HG03521 (cell line): ENCODE results near the gene UBE3B.
"Not testable (repeated sequence)": the region's sequence is repeated elsewhere in the genome, so short reads cannot be mapped to it uniquely, and the experiment has no call there.

Experiments
- ATAC-seq: cut with Tn5 transposase; IDR thresholded peaks from one replicate; pipeline ENCODE4 v1.9.1; 2021; ENCODE audit warnings: mild to moderate bottlenecking, moderate library complexity; ENCODE audit not compliant: unreplicated experiment

Gene UBE3B

GRCh38 chr12:109477185-109477962, at the start of gene UBE3B, which contains the start of gene KCTD10:
Gene UBE3B (plus strand): TSS chr12:109477634. CDS start chr12:109483552, 5,918 bp downstream.
Gene KCTD10 (minus strand): TSS chr12:109477300. CDS start chr12:109477262, 38 bp downstream.
- peak; percentile 95 for ATAC-seq

GRCh38 chr12:109428037-109428629, 49.3 kb upstream of the UBE3B start:
- peak; percentile 62 for ATAC-seq

- not testable (repeated sequence) for ATAC-seq
Observed at GRCh38 chr12:109428804-109429203, 48.6 kb upstream of the UBE3B start.

DNA sequence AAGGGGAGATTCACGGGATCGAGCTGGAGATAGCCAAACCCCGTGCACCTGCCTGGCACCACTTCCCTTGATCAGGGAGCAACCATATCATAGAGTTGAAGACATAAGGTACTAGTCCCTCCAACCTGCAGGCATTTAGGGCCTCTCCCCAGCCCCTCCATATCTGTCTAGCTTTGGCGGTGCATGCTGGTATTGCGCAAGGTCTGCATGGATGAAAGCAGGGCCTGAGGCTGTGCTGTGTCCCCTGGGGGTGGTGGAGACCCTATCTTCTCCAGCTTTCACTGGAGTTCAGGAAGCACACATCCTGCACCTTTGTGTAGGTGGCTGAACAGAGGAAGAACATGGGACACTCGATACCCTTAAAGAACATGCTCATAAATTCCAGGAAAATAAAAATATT, 47.2 kb upstream of the UBE3B start:
- no peak for ATAC-seq

GRCh38 chr12:109432431-109432830, 45.0 kb upstream of the UBE3B start:
- no peak for ATAC-seq

DNA sequence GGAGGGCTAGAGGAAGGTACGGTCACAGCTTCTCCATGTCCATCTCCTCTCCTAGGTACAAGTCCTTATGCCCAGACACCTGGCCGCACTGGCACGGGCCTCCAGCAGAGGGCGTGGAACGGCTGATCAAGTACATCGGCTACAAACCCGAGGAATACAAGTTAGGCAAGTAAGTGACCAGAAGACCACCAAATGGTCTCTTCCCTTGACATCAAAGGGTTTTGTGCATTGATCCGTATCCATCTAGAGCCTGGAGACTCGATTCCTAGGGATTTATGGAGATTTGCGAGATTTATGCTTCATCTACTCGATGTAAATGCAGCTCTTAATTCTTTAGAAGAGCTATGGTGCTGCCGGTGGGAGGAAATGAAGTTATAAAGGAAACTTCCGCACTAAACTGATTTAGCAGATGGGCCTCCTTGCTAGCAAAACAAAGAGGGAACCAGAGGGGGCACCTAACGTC, 44.6 kb upstream of the UBE3B start:
- no peak for ATAC-seq

GRCh38 chr12:109433618-109434017, 43.8 kb upstream of the UBE3B start:
- ATAC-seq: no peak

GRCh38 chr12:109434582-109434981, 42.9 kb upstream of the UBE3B start:
- no peak for ATAC-seq

DNA sequence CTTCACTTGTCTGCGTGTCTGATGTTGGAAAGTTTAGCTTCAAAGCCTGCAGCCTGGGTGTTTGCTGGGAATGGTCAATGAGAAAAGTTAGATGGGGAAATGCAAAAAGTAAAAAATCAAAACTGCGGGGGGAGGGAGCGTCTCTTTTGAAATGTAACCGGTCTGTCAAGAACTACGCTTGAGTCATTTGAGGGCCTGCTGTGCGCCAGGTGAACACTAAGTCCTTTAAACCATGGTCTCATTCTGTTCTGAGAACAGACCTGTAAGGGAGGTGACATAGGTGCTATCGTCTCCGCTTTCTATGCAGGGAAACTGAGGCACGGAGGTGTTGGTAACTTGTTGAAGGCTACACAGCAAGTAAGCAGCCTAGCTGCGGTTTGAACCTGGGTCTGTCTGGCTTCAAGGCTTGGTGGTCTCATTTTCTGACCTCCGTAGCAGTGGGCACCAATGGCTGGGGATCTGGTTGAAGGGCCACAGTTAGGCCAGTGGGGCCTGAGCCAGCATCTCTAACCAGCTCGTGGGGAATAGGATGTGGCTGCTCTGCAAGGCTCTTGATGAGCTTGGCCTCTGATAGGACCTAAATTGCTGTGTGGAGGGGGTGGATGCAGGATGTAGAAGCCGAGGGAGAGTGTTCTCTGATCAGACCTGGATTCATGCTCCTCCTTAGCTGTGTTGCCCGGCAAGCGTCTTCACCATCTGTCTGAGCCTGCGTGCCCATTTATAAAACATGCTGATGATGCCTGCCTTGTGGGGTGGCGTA, 41.8 kb upstream of the UBE3B start:
- no peak for ATAC-seq

DNA sequence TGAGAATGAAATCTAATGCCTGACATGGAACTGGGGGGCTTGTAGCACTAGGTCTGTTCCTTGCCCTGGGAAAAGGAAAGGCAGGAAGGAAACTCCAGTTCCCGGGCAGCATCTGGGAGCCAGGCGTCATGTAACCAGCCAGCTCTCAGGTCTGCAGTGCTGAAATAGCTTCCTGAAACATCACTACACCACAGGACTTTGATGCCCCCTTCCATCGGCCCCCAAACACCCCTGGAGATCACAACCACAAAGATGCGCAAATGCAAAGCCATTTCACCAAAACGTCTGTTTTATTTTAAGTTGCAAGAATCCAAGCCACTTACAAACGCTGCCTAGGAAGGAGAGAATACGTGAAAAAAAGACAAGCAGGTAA, 41.3 kb upstream of the UBE3B start:
- ATAC-seq: no peak

- ATAC-seq: no peak
Observed at GRCh38 chr12:109439181-109439580, 38.3 kb upstream of the UBE3B start.

- not testable (repeated sequence) for ATAC-seq
Observed at GRCh38 chr12:109439951-109440350, 37.5 kb upstream of the UBE3B start.

- ATAC-seq: no peak
Observed at GRCh38 chr12:109440851-109441490, 36.5 kb upstream of the UBE3B start.

- ATAC-seq: no peak
Observed at GRCh38 chr12:109443794-109444193, 33.6 kb upstream of the UBE3B start.

DNA sequence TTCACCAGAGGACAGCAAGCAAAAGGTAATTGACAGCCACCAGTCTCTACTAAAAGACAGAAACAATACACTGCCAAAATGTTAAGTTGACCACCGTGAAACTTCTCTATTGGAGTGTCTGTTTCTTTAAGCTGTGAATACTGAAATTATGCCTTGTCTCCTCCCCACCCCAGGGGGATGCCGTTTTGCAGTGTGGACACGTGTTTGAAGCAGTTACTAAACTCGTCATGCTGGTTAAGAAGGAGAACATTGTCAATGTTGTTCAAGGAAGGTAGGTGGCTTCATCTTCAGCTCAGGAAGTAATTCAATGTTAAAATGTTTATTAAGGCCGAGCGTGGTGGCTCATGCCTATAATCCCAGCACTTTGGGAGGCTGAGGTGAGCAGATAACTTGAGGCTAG, 33.2 kb upstream of the UBE3B start:
- ATAC-seq: no peak

GRCh38 chr12:109445191-109445609, 32.2 kb upstream of the UBE3B start:
- no peak for ATAC-seq

DNA sequence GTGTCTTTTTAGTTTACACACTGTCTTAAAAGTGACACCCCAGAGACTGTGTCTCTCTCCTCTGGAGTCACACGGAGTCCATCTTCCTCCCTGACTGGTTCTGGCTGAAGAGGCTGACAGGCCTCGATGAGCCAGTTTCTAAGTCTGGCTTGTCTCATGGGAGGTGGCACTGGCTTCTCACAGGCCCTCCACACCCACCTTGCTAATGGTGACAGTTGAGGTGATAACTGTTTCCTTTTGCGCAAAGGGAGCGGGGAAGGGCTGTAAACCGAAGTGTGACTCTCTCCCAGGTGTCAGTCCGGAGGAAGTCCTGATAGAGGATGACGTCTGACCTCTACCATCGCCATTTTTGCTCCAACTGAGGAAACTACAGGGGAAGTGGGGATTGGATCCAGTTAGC, 30.6 kb upstream of the UBE3B start:
- no peak for ATAC-seq

DNA sequence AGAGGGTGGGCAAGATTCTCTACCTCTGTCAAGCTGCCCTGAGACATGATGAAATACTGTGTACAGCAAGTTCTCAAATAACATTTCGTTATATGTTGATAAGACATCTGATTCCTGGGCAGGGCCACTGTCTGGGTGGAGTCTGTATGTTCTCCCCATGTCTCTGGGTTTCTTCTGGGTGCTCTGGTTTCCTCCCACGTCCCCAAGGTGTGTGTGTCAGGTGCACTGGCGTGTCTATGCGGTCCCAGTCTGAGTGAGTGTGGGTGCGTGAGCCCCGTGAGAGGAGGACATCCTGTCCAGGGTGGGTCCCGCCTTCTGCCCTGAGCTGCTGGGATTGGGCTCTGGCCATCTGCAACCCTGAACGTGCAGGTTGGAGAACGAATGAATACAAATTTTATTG, 30.0 kb upstream of the UBE3B start:
- ATAC-seq: no peak

GRCh38 chr12:109448272-109448671, 29.2 kb upstream of the UBE3B start:
- ATAC-seq: no peak

DNA sequence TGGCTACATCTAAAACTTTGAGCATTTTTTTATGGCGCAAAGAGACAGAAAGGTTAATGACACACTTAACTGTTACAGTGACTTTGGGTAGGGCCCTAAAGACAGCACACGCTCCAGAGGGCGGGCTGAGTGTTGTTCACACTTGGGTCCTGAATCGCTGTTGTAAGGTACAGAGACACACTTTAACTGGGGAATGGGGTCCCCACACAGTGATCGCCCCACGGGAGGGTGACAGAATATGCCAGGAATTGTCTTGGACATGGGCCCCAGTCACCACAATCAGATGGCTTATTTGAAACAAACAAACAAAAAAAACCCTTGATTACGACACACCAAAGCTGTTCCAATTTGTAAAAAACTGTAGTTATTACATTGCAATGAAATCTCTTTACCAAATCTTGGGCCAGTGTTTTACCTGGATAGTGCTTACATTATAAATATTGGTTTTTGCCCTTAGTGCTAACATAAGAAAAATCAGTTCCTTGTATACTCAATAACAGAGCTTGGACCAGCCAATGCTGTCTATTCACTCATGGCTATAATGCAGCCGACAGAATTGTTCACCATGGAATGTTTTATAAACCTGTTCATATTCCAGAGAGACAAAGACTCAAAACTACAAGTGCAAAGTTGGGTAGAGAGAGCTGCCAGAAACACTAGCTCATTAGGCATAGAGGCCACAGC, 28.6 kb upstream of the UBE3B start:
- ATAC-seq: no peak
